ENCODE measurements around the gene KRT83.

Gene KRT83

GRCh38 chr12:52280319-52280795 is 40.8 kb downstream of the KRT83 start:
- in situ Hi-C loops (cut with HindIII; ENCODE audit: low pct_unique_long_range_greater_than_20kb, low sequenced_read_pairs), result no loop called here
- DNase-seq (ENCODE audit: low read depth in 1 of 2, low spot score in 1 of 2), result peak in 1 of 2 experiments; percentile 80
- TF ChIP-seq JUND (IDR thresholded peaks at IDR 0.05; ENCODE audit: low read depth), result no peak

- no peak for TF ChIP-seq JUND (IDR thresholded peaks at IDR 0.05; ENCODE audit: low read depth)
- in situ Hi-C loops (cut with HindIII; ENCODE audit: low pct_unique_long_range_greater_than_20kb, low sequenced_read_pairs), result no loop called here
- no peak for DNase-seq (ENCODE audit: low read depth in 1 of 2, low spot score in 1 of 2)
These were observed 41.5 kb downstream of the KRT83 start for GRCh38 chr12:52279422-52280318.

- in situ Hi-C loops (cut with HindIII; ENCODE audit: low pct_unique_long_range_greater_than_20kb, low sequenced_read_pairs), result no loop called here
- TF ChIP-seq JUND (IDR thresholded peaks at IDR 0.05; ENCODE audit: low read depth), result no peak
- DNase-seq (ENCODE audit: low read depth in 1 of 2, low spot score in 1 of 2), result peak; percentile 84 to 88
These were observed 42.4 kb downstream of the KRT83 start for GRCh38 chr12:52278575-52279421.

GRCh38 chr12:52277486-52278245 is 43.5 kb downstream of the KRT83 start:
- no peak for DNase-seq (ENCODE audit: low read depth in 1 of 2, low spot score in 1 of 2)
- TF ChIP-seq JUND (IDR thresholded peaks at IDR 0.05; ENCODE audit: low read depth), result no peak
- in situ Hi-C loops (cut with HindIII; ENCODE audit: low pct_unique_long_range_greater_than_20kb, low sequenced_read_pairs), result no loop called here

GRCh38 chr12:52275686-52276085 is 45.5 kb downstream of the KRT83 start:
- DNase-seq (ENCODE audit: low read depth in 1 of 2, low spot score in 1 of 2), result no peak
- in situ Hi-C loops (cut with HindIII; ENCODE audit: low pct_unique_long_range_greater_than_20kb, low sequenced_read_pairs), result no loop called here
- no peak for TF ChIP-seq JUND (IDR thresholded peaks at IDR 0.05; ENCODE audit: low read depth)

GRCh38 chr12:52274521-52275120 is 46.6 kb downstream of the KRT83 start, which contains the start of gene KRT86:
Gene KRT86 (plus strand): TSS chr12:52274645. CDS start chr12:52301917, 27,272 bp downstream.
- in situ Hi-C loops (cut with HindIII; ENCODE audit: low pct_unique_long_range_greater_than_20kb, low sequenced_read_pairs), result no loop called here
- no peak for TF ChIP-seq JUND (IDR thresholded peaks at IDR 0.05; ENCODE audit: low read depth)

GRCh38 chr12:52271158-52271557 is 50.0 kb downstream of the KRT83 start:
- in situ Hi-C loops (cut with HindIII; ENCODE audit: low pct_unique_long_range_greater_than_20kb, low sequenced_read_pairs), result no loop called here
- DNase-seq (ENCODE audit: low read depth in 1 of 2, low spot score in 1 of 2), result no peak
- TF ChIP-seq JUND (IDR thresholded peaks at IDR 0.05; ENCODE audit: low read depth), result no peak

More at GRCh38 chr12:52274521-52275120, 46.6 kb downstream of the KRT83 start, which contains the start of gene KRT86:
- no peak for DNase-seq (ENCODE audit: low read depth in 1 of 2, low spot score in 1 of 2)

- DNase-seq (ENCODE audit: low read depth in 1 of 2, low spot score in 1 of 2), result no peak
- in situ Hi-C loops (cut with HindIII; ENCODE audit: low pct_unique_long_range_greater_than_20kb, low sequenced_read_pairs), result no loop called here
These were observed 50.6 kb downstream of the KRT83 start for GRCh38 chr12:52270541-52271070.

GRCh38 chr12:52268212-52268611 is 53.0 kb downstream of the KRT83 start:
- in situ Hi-C loops (cut with HindIII; ENCODE audit: low pct_unique_long_range_greater_than_20kb, low sequenced_read_pairs), result no loop called here
- DNase-seq (ENCODE audit: low read depth in 1 of 2, low spot score in 1 of 2), result no peak
- no peak for TF ChIP-seq JUND (IDR thresholded peaks at IDR 0.05; ENCODE audit: low read depth)

More at GRCh38 chr12:52270541-52271070, 50.6 kb downstream of the KRT83 start:
- no peak for TF ChIP-seq JUND (IDR thresholded peaks at IDR 0.05; ENCODE audit: low read depth)

GRCh38 chr12:52267699-52268098 is 53.5 kb downstream of the KRT83 start:
- in situ Hi-C loops (cut with HindIII; ENCODE audit: low pct_unique_long_range_greater_than_20kb, low sequenced_read_pairs), result no loop called here
- no peak for TF ChIP-seq JUND (IDR thresholded peaks at IDR 0.05; ENCODE audit: low read depth)
- DNase-seq (ENCODE audit: low read depth in 1 of 2, low spot score in 1 of 2), result no peak

- in situ Hi-C loops (cut with HindIII; ENCODE audit: low pct_unique_long_range_greater_than_20kb, low sequenced_read_pairs), result no loop called here
- TF ChIP-seq JUND (IDR thresholded peaks at IDR 0.05; ENCODE audit: low read depth), result no peak
- DNase-seq (ENCODE audit: low read depth in 1 of 2, low spot score in 1 of 2), result no peak
These were observed 53.9 kb downstream of the KRT83 start for GRCh38 chr12:52267266-52267665.

Data from T47D (cell line).